GM18505 (cell line): ENCODE measurements around the gene PAK5.

Experiments
- ATAC-seq: cut with Tn5 transposase; IDR thresholded peaks from one replicate; pipeline ENCODE4 v1.9.1; 2021; ENCODE audit not compliant: unreplicated experiment
- POLR2A ChIP-seq: IDR thresholded peaks from 4 replicates; pipeline ENCODE4 v1.6.1; 2011; ENCODE audit warnings: borderline replicate concordance; ENCODE audit not compliant: insufficient read depth, insufficient read length; ENCODE audit errors: extremely low read depth

The PAK5 gene

DNA sequence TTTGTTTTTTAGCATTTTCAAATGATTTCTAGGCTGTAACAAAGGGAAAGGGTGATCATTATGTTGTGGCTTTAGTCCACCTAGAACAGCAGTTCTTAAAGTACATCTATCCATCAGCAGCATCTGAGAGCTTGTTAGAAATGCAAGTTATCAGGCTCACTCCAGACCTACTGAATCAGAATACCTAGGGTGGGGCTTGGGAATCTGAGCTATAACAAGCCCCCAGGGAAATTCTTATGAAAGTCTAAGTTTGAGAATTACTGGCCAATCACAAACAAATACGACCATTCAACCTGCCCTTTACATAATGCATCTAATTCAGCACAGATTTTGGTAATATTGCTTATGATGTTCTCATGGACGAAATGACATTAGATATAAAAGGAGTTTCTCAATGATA is 201.0 kb downstream of the PAK5 start:
- ATAC-seq: no peak
- no peak for TF ChIP-seq POLR2A

GRCh38 chr20:9635750-9636149 is 203.1 kb downstream of the PAK5 start:
- TF ChIP-seq POLR2A: no peak
- no peak for ATAC-seq

DNA sequence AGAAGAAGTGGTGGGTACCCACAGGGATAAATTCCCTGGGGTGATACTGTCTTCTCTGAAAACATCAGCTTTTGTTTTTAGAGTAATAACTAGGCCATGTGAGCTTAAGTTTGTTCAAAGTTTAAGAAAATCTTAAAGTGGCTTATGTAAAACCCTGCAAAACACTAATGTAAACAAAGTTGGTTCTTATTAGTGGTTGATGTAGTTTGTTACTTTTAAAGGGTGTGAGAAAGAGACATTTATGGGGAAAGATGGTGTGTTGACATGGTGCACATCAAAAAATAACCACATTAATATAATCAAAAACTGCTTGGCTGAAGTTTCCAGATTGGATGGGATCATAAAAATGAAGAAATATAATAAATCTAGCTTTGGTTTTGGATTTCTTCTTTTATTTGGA is 204.5 kb downstream of the PAK5 start:
- no peak for TF ChIP-seq POLR2A

DNA sequence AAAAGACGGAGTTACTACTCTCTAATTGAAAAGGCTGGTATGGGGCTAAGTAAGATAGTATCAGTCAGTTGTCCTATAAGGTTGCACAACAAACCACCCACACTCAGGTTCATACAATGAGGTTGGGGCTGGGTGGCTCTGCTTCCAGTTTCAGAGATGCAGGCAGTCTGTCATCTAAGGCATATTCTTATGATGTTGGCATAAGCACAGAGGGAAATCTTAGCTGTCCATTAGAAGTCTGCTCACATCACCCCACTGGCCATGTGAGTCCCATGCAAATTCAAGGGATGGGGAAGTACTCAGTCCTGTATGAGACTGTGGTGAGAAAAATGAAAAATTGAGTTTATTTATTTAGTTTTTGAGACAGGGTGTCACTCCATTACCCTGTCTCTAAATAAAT is 205.9 kb downstream of the PAK5 start:
- no peak for TF ChIP-seq POLR2A
- ATAC-seq: no peak

More for the DNA sequence above, 204.5 kb downstream of the PAK5 start:
- no peak for ATAC-seq

DNA sequence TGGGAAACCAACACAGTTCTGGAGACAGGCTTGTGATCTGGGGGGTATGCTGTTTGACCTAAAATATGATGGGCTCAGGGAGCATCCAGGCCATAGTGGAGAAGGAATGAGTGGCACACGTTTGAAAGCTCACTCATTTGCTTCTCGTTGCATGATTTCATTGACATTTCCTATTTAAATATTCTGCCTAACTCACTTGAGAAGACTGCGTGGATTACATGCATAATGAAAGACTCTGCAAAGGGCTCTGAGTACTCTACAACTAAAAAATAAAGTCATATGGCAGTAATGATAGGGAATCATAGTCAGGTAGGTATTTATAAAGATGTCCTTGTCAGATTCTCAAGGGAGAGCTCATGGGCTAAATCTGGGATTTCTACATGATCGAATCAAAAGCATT is 206.6 kb downstream of the PAK5 start:
- no peak for ATAC-seq
- no peak for TF ChIP-seq POLR2A

DNA sequence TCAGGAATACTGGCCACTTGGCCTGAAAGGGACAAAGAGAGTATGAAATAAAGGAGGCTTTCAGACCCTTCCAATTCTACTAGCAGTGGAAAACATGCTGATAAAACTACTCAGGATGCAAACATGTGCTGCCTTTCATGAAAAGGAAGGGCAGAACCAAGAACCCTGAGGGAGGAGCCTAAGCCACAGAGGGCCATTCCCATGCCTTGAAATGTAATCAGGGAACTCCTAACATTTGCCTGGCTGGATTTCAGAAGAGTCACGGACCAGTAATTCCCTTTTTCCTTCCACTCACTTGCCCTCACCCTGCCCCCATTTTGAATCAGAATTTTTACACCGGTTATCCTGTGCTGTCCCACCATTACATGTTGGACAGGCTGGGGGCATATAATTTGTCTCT is 208.3 kb downstream of the PAK5 start:
- ATAC-seq: no peak
- TF ChIP-seq POLR2A: no peak

DNA sequence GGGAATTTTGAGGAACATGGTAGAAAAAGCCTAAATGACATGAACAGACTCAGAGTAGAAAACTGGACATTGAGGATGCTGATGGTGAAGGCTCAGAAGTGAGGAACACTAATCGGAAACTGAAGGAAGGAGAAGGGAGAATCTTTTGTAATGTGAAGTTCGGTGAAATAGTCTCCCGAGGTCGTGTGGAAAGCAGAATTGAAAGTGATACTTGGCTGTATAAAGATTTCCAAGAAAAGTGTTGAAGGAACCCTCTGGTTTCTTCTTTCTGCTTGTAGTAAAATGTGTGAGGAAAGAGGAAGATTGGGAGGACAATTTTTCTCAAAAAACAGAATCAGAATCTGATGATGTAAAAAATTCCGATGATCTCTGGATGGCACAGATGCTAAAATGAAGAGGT is 209.0 kb downstream of the PAK5 start:
- ATAC-seq: no peak
- TF ChIP-seq POLR2A: no peak

GRCh38 chr20:9628589-9628988 is 210.3 kb downstream of the PAK5 start:
- TF ChIP-seq POLR2A: no peak
- no peak for ATAC-seq

- TF ChIP-seq POLR2A: no peak
These were observed 210.7 kb downstream of the PAK5 start for GRCh38 chr20:9628141-9628540.

GRCh38 chr20:9627219-9627618 is 211.7 kb downstream of the PAK5 start:
- peak; percentile 49 for ATAC-seq
- no peak for TF ChIP-seq POLR2A

More at GRCh38 chr20:9628141-9628540, 210.7 kb downstream of the PAK5 start:
- ATAC-seq: no peak

- no peak for ATAC-seq
- no peak for TF ChIP-seq POLR2A
These were observed 212.5 kb downstream of the PAK5 start for GRCh38 chr20:9626357-9626756.

GRCh38 chr20:9617940-9618339 is 220.9 kb downstream of the PAK5 start:
- TF ChIP-seq POLR2A: no peak
- ATAC-seq: no peak

GRCh38 chr20:9616833-9617461 is 221.9 kb downstream of the PAK5 start:
- TF ChIP-seq POLR2A: no peak
- ATAC-seq: peak; percentile 42

- peak; percentile 12 for ATAC-seq
- TF ChIP-seq POLR2A: no peak
These were observed 222.4 kb downstream of the PAK5 start for GRCh38 chr20:9616455-9616805.
